Suprapubic skin (tissue), 4 donors: ENCODE data around the gene LRRC10B.
A peak's percentile ranks its signal among the peaks of the same experiment; 100 is the strongest.

Source experiments
- CTCF ChIP-seq, 2 donors: fragments of 200-600 bp in 1 of 2; fragments of 450-650 bp in 1 of 2; sonication (generic) in 1 of 2; IDR thresholded peaks; one replicate each; pipeline ENCODE4 v1.5.1; 2016 to 2019; ENCODE audit warnings: antibody characterized with exemption in 2 of 2, mild to moderate bottlenecking in 1 of 2, moderate library complexity in 1 of 2
- POLR2A ChIP-seq, 2 donors: fragments of 450-650 bp; IDR thresholded peaks; one replicate each; pipeline ENCODE4 v1.6.1; 2017; ENCODE audit warnings: antibody characterized with exemption in 2 of 2, mild to moderate bottlenecking in 2 of 2, moderate library complexity in 2 of 2
- POLR2AphosphoS5 ChIP-seq, 3 donors: sonication (generic); formaldehyde crosslinking; IDR thresholded peaks; one replicate each; pipeline ENCODE4 v1.6.1; 2017; ENCODE audit warnings: antibody characterized with exemption in 3 of 3

GRCh38 chr11:61545341-61545740, 36.8 kb downstream of the LRRC10B start:
- peak in 1 of 2 donors; percentile 8 for TF ChIP-seq CTCF (IDR thresholded peaks at IDR 0.05)
- no peak for TF ChIP-seq POLR2A (IDR thresholded peaks at IDR 0.05)
- TF ChIP-seq POLR2AphosphoS5 (IDR thresholded peaks at IDR 0.05) = no peak
